Prostate gland (tissue), 2 donors: ENCODE results near the gene SETBP1. TPM values are rescaled to one million over a fixed set of nuclear protein-coding genes. Genes with fewer than 3 reads are reported as not detected.

Source experiments
- DNase-seq: peaks from one replicate; pipeline ENCODE4 v3.0.0-alpha.2; 2019; ENCODE audit warnings: low spot score
- H3K27ac ChIP-seq, 2 donors: fragments of 200-600 bp; sonication (generic); 2 replicates each; pipeline ENCODE4 v1.5.1; 2017 to 2019
- H3K27me3 ChIP-seq: fragments of 200-600 bp; sonication (generic); replicated peaks from 2 replicates; pipeline ENCODE4 v1.5.1; 2019; ENCODE audit not compliant: insufficient read depth
- H3K36me3 ChIP-seq, 2 donors: fragments of 200-600 bp; sonication (generic); 1 replicate in 1 of 2; 2 replicates in 1 of 2; pipeline versions ENCODE4 v1.5.1 to v1.8.1; 2017 to 2019
- H3K4me1 ChIP-seq: fragments of 200-600 bp; sonication (generic); replicated peaks from 2 replicates; pipeline ENCODE4 v1.5.1; 2019
- H3K4me3 ChIP-seq, 2 donors: fragments of 200-600 bp; sonication (generic); 2 replicates each; pipeline ENCODE4 v1.5.1; 2017 to 2019
- H3K9me3 ChIP-seq: fragments of 200-600 bp; sonication (generic); 2 replicates; pipeline ENCODE4 v1.5.1; 2017
- CTCF ChIP-seq, 4 experiments: fragments of 200-600 bp in 2 of 4; fragments of 450-650 bp in 2 of 4; sonication (generic) in 2 of 4; IDR thresholded peaks; 1 replicate in 3 of 4; 2 replicates in 1 of 4; pipeline ENCODE4 v1.5.1; 2016 to 2019; ENCODE audit warnings: antibody characterized with exemption in 4 of 4, mild to moderate bottlenecking in 2 of 4, moderate library complexity in 2 of 4
- POLR2A ChIP-seq: fragments of 450-650 bp; IDR thresholded peaks from one replicate; pipeline ENCODE4 v1.6.1; 2016; ENCODE audit warnings: antibody characterized with exemption, mild to moderate bottlenecking
- POLR2AphosphoS5 ChIP-seq: sonication (generic); formaldehyde crosslinking; IDR thresholded peaks from one replicate; pipeline ENCODE4 v1.6.1; 2017; ENCODE audit warnings: antibody characterized with exemption
- WGBS: methylation state at CpG from one replicate; pipeline ENCODE4 v1.1.5; 2018; 5-methylcytosine and 5-hydroxymethylcytosine counted together
- intact Hi-C: fragments of 100-400 bp; cut with DNase I; formaldehyde crosslinking; loops from one replicate; pipeline ENCODE4 v1.14.2; 2022
- total RNA-seq, 2 donors: library from RNA; depleted of rRNA; stranded (reverse); fragments of >200 nt; gene quantifications; one replicate each; pipeline ENCODE4 v1.1.0, GENCODE V29; 2016

The SETBP1 gene
- total RNA-seq, 2 donors from 2014 or later: 28.4 to 45.1 TPM

DNA sequence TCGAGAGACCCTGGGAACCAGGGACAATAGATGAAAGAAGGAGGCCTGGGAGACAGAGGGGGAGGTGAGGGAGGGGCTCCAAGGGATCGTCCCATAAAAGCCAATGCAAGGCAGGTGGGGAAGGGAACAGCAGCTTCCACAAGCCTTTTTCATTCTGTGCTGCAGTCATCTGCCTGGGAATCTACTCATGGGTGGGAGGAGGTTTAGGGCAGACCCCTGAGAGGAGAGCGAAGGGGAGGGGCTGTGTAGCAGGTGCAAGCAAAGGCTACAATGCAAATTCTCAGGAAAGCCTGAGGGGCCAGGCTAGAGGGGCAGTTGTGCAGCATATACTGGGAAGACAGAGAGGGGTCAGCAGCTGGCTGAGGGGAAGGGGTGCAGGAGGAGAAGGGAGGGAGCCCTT, 135.4 kb downstream of the SETBP1 start:
- no peak for DNase-seq
- 68% methylated on average over 3 of the region's 3 CpGs for WGBS
- Histone ChIP-seq H3K4me1 (no peaks in the 10 kb centered on the region), H3K36me3 (no peaks in the 10 kb centered on the region), H3K27ac (no peak overlapping the region), H3K4me3 (no peak overlapping the region), H3K27me3 (no peaks in the 10 kb centered on the region), H3K9me3 (no peaks in the 10 kb centered on the region)
- TF ChIP-seq POLR2AphosphoS5: no peak
- TF ChIP-seq CTCF (IDR thresholded peaks at IDR 0.05): no peak
- TF ChIP-seq POLR2A: no peak
- intact Hi-C loops: no loop called here

DNA sequence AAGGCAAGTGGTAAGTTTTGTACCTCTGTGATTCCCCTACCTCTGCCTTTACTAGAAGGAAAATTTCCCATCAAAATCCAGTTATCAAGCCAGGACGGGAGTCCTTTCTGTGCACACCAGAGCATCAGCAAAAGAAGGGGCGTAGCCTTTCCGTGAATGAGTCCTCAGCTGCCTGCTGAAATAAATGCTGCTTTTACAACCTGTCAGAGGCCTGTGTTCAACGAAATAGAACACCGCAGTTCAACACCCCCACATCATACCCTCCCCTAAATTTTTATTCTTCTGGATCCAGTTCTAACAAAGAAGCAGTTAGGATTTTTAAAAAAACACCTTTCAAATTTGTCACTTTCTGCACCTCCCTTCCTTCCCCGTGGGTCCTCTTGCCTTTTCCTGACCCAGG, 135.8 kb downstream of the SETBP1 start:
- TF ChIP-seq POLR2AphosphoS5 (no peak), POLR2A (no peak), CTCF (IDR thresholded peaks at IDR 0.05) (no peak)
- DNase-seq: no peak
- no peak overlapping the region for H3K27ac ChIP-seq

DNA sequence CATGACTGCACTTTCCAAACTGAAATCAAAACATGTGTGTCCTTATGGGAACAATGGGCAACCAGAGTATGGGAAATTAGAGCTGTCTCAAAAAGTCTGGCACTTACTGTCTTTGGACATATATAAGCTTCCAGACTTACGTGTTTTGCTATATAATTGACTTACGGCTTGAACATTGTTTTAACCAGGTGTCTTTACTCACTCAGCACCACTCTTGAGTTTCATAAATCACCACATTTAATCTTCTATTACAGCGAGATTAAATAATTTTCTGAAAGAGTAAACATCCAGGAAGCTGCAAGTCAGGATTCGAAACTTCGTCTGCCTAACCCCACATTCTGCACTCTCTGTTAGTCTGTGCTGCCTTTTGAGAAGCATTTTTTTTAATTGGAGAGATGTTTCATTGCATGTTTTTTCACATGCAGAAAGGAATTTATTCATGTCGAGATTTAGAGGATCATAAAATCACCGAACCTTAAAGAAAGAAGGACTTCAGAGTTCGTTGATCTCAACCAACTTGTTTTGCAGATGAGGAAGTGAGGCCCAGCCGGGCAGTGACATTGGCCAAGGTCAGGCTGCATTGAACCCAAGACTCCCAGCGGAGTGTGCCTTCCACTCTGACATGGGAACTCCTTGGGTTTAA, 137.3 kb downstream of the SETBP1 start:
- WGBS: 41% methylated on average over 10 of the region's 10 CpGs
- no peaks in the 10 kb centered on the region for H3K27me3 ChIP-seq
- no peak overlapping the region for H3K27ac ChIP-seq
- intact Hi-C loops: no loop called here
- no peaks in the 10 kb centered on the region for H3K9me3 ChIP-seq
- H3K4me1 ChIP-seq: no peaks in the 10 kb centered on the region
- no peaks in the 10 kb centered on the region for H3K36me3 ChIP-seq
- DNase-seq: no peak
- no peak overlapping the region for H3K4me3 ChIP-seq
- no peak for TF ChIP-seq CTCF (IDR thresholded peaks at IDR 0.05)
- no peak for TF ChIP-seq POLR2AphosphoS5
- no peak for TF ChIP-seq POLR2A

More for the DNA sequence above, 135.8 kb downstream of the SETBP1 start:
- H3K36me3 ChIP-seq: no peaks in the 10 kb centered on the region
- no peaks in the 10 kb centered on the region for H3K4me1 ChIP-seq
- no peak overlapping the region for H3K4me3 ChIP-seq
- intact Hi-C loops: no loop called here
- WGBS: 62% methylated on average over 6 of the region's 6 CpGs
- H3K9me3 ChIP-seq: no peaks in the 10 kb centered on the region
- H3K27me3 ChIP-seq: no peaks in the 10 kb centered on the region

DNA sequence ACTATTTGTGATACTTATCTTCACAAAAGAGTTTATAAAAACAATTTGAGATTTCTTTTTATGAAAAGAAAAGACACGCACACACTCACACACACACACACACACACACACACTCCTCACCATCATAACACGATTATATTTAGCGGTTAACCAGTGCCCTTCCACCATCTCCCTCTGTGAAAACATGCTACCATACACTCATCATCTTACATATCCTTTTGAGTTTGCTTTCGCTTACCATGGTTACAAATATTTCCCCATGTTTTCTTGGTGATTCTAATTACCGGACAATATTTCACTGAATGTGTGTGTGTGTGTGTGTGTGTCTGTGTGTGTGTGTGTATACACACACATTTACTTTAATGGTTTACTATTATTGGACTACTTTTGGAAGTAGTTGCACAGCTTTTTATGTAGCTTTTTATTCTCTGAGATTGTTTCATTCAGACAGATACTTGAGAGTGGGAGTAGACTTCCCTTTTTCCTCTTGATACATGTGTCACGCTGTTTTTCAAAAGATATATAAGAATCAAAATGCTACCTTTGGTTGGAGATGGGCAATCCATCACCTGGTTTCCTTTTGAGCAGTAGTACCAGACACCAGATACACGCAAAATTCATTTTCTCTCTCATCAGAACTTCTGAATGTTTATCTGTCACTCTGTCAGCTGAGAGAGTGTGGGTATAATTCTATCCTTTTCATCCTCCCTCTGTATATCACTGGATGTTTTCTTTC, 138.1 kb downstream of the SETBP1 start:
- intact Hi-C loops: no loop called here
- Histone ChIP-seq H3K4me3 (no peak overlapping the region), H3K36me3 (no peaks in the 10 kb centered on the region), H3K9me3 (no peaks in the 10 kb centered on the region), H3K27ac (no peak overlapping the region), H3K4me1 (no peaks in the 10 kb centered on the region), H3K27me3 (no peaks in the 10 kb centered on the region)
- no peak for DNase-seq
- WGBS: 79% methylated on average over 7 of the region's 7 CpGs
- TF ChIP-seq CTCF (IDR thresholded peaks at IDR 0.05): no peak
- TF ChIP-seq POLR2A: no peak
- no peak for TF ChIP-seq POLR2AphosphoS5
